ENCODE results near the gene SACS. TPM values are rescaled to one million over a fixed set of nuclear protein-coding genes. Genes with fewer than 3 reads are reported as not detected.

The SACS gene
- total RNA-seq, 1 donor from 2014 or later = 7.0 TPM

DNA sequence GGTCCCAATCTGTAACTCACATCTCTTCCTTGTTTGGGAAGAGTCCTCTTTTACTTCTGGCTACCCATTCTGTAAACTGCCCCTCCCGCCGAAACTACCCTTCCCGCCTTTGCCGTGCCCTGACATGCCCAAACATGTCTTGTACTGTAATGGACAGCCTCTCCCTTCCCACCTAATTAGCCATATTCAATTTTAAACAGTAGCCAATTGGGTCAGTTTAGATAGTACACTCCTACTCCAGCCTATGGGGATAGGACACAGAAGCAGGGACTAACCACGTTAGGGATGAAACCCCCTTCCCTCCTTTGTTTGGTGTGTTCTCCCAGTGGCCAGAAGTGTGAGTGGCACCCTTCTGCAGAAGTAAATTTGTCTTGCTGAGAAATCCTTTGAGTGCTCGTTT, 34.2 kb downstream of the SACS start:
- H3K36me3 ChIP-seq = no peaks in the 10 kb centered on the region
- H3K9me3 ChIP-seq = no peaks in the 10 kb centered on the region
- TF ChIP-seq, protein P1, sequence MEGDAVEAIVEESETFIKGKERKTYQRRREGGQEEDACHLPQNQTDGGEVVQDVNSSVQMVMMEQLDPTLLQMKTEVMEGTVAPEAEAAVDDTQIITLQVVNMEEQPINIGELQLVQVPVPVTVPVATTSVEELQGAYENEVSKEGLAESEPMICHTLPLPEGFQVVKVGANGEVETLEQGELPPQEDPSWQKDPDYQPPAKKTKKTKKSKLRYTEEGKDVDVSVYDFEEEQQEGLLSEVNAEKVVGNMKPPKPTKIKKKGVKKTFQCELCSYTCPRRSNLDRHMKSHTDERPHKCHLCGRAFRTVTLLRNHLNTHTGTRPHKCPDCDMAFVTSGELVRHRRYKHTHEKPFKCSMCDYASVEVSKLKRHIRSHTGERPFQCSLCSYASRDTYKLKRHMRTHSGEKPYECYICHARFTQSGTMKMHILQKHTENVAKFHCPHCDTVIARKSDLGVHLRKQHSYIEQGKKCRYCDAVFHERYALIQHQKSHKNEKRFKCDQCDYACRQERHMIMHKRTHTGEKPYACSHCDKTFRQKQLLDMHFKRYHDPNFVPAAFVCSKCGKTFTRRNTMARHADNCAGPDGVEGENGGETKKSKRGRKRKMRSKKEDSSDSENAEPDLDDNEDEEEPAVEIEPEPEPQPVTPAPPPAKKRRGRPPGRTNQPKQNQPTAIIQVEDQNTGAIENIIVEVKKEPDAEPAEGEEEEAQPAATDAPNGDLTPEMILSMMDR (IDR thresholded peaks at IDR 0.05) = no peak
- H3K4me3 ChIP-seq = no peak overlapping the region
- H3K27me3 ChIP-seq = no peaks in the 10 kb centered on the region
- no peak overlapping the region for H3K27ac ChIP-seq
- DNase-seq (no peak), ATAC-seq (no peak)
- intact Hi-C loops (cut with DNase I) = no loop called here
- no peaks in the 10 kb centered on the region for H3K4me1 ChIP-seq

DNA sequence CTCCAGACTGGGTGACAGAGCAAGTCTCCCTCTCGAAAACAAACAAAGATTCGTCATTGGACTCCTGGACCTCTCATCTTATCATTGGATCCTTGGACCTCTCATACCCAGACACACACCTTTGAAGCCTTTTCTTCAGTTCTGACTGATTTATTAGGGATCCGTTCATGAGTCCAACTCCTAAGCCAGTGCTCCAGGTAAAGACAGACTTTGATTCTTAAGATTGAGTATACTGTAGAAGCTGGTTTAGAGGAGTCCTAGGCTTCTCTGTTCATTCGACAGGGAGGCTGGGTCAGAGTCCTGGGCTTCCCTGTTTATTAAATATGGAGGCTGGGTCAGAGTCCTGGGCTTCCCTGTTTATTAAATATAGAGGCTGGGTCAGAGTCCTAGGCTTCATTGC, 38.7 kb downstream of the SACS start:
- Histone ChIP-seq H3K27me3 (no peaks in the 10 kb centered on the region), H3K4me3 (no peak overlapping the region), H3K36me3 (no peaks in the 10 kb centered on the region), H3K9me3 (no peaks in the 10 kb centered on the region), H3K27ac (no peak overlapping the region), H3K4me1 (no peaks in the 10 kb centered on the region)
- TF ChIP-seq, protein P1 (IDR thresholded peaks at IDR 0.05) = no peak
- no peak for DNase-seq
- no peak for ATAC-seq
- intact Hi-C loops (cut with DNase I) = no loop called here

DNA sequence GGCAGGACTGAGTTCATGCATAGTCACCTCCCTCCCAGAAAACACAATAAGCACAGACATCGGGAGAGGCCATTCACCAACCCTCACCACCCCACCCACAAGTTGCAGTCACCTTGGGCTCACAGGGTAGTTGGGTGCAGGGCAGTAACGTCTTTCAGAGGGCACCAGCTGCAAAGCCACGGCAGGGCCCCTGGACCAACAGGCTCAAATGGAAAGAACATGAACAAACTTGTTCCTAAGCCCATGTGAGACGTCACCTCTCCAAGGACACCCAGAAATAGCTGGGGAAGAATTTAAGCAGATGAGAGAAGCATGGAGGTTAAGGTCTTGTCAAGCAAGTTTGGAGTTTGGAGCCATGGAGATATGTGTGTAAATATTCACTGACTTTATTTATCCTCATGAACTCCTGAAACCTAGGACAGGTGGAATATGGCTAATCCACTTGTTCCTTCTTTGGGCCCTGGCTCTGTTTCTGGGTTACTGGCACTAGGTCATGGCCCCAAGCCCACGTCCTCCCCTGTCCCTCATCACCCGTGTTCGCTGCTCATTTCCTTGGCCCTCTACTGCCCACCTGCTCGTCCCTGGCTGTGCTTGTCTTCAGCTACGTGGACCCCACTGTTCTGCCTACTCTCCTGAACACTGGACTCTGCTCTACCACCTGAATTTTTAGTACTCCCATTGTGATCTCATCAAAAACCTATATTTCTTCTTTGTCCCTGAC, 40.4 kb downstream of the SACS start:
- ATAC-seq (no peak), DNase-seq (no peak)
- TF ChIP-seq, protein P1 (IDR thresholded peaks at IDR 0.05) = no peak
- H3K4me3 ChIP-seq = no peak overlapping the region
- intact Hi-C loops (cut with DNase I) = no loop called here
- no peaks in the 10 kb centered on the region for H3K36me3 ChIP-seq
- H3K9me3 ChIP-seq = no peaks in the 10 kb centered on the region
- H3K4me1 ChIP-seq = no peaks in the 10 kb centered on the region
- H3K27ac ChIP-seq = no peak overlapping the region
- H3K27me3 ChIP-seq = no peaks in the 10 kb centered on the region

DNA sequence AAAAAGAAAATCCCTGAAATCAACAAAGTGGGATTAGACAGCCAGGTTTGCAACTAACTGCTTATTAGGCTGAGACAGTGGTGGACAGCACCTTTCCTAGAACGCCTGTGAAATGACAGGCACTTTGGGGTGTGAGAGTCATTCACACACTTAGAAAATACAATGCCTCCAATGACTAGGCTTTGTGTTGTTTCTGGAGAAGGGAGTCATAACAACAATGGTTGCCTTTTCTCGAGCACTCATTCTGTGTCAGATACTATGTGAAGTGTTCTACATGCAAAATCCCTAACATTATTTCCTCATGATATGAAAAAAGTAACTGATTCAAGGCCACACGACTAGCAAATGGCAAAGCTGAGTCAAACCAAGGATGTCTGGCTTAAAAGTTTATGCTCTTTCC, 41.2 kb downstream of the SACS start:
- Histone ChIP-seq H3K9me3 (no peaks in the 10 kb centered on the region), H3K4me1 (no peaks in the 10 kb centered on the region), H3K27me3 (no peaks in the 10 kb centered on the region), H3K4me3 (no peak overlapping the region), H3K27ac (no peak overlapping the region), H3K36me3 (no peaks in the 10 kb centered on the region)
- DNase-seq (no peak), ATAC-seq (no peak)
- intact Hi-C loops (cut with DNase I) = no loop called here
- TF ChIP-seq, protein P1 (IDR thresholded peaks at IDR 0.05) = no peak

DNA sequence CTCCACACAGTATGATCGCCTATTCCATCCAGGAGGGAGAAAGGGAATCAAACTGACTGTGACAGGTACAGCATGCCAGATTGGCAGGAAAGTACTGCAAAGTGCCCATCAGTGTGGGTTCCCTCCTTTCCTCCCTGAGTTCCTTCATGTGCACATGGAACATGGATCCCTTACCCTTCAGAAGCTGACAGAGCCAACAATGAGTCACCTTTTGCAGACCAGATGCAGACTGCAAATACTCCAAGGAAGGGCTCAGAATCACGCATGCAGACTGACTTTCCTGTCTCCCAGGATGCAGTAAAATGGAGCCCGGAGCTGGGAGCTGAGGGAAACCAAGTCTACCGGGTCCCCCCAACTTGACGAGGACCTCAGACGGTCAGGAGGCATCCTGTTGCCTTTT, 41.8 kb downstream of the SACS start:
- Histone ChIP-seq H3K27ac (no peak overlapping the region), H3K27me3 (no peaks in the 10 kb centered on the region), H3K9me3 (no peaks in the 10 kb centered on the region), H3K36me3 (no peaks in the 10 kb centered on the region), H3K4me3 (no peak overlapping the region), H3K4me1 (no peaks in the 10 kb centered on the region)
- DNase-seq = no peak
- intact Hi-C loops (cut with DNase I) = no loop called here
- TF ChIP-seq, protein P1 (IDR thresholded peaks at IDR 0.05) = no peak
- no peak for ATAC-seq

DNA sequence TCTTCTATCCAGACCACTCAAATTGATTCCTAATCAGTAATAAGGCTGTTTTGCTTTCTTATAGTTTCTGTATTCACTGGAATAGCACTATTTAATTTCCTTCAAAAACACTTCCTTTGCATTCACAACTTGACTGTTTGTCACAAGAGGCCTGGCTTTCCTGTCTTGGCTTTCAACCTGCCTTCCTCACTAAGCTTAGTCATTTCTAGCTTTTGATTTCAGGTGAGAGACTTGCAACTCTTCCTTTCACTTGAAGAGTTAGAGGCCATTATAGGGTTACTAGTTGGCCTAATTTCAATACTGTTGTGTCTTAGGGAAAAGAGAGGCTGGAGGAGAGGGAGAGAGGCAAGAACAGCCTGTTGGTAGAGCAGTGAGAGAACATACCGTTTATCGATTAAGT, 47.0 kb downstream of the SACS start:
- H3K4me1 ChIP-seq = no peaks in the 10 kb centered on the region
- intact Hi-C loops (cut with DNase I) = no loop called here
- TF ChIP-seq, protein P1 (IDR thresholded peaks at IDR 0.05) = no peak
- no peak overlapping the region for H3K4me3 ChIP-seq
- H3K36me3 ChIP-seq = no peaks in the 10 kb centered on the region
- no peak for ATAC-seq
- no peaks in the 10 kb centered on the region for H3K27me3 ChIP-seq
- no peak overlapping the region for H3K27ac ChIP-seq
- DNase-seq = no peak
- no peaks in the 10 kb centered on the region for H3K9me3 ChIP-seq
